HT1080 (cell line): ENCODE measurements around the gene INHBE. TPM values are rescaled to one million over a fixed set of nuclear protein-coding genes. Genes with fewer than 3 reads are reported as not detected.

Experiments used
- DNase-seq: peaks from one replicate; pipeline ENCODE4 v3.0.0-alpha.2; 2015; ENCODE audit warnings: low read depth
- total RNA-seq: library from RNA; depleted of rRNA; stranded (reverse); fragments of >200 nt; shearing (Covaris generic); gene quantifications from 2 replicates; pipeline ENCODE4 v1.2.3, GENCODE V29; 2014

The INHBE gene
- total RNA-seq, 1 experiment from 2014 or later: 1.4 TPM

GRCh38 chr12:57460841-57461275 lies 5.8 kb downstream of the INHBE start:
- DNase-seq: no peak

DNA sequence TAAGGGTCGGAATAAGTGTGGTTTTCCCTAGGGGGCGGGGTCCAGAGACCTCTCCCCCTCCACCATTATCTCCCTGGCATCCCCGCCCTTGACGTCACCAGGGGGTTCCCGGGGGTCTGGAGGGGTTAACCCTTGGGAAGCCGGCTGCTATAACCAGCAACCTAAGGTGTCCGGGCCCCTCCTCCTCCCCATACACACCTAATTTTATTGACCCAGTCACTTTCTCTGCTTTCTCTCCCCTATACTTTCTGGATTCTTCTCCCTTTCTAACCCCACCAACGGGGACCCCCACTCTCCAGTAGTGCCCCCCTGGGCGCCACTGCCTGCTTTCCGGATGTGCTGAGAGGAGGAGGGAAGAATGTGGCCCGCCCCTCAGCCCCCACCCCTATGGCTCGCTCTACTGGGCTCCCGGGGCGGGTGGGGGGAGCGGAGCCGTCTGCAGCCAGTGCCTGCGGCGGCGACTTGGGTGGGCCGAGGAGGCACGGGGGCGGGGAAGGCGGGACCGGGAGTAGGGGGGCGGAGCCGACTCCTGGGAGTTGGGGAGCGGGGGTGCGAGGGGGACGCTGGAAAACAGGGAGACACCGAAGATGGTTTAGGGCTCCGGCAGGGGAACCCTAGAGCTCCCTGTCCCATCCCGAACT lies 6.3 kb downstream of the INHBE start:
- DNase-seq: no peak

DNA sequence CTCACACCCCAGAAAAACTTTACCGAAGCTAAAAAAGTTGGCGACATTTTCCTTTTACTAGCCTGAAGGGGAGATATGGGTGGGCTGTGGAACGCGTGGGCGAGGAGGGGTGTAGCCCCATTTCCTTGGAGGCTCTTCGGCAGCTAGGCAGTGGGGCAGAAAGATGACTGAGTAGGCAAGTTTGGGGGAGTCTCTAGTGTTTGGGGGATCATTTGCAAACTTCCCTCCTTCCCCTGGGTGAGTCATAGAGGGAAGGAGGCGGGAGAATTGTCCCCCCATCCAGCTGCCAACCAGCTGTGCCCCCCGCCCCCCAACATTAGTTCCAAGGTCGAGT lies 6.8 kb downstream of the INHBE start:
- peak; percentile 48 for DNase-seq

- DNase-seq: peak; percentile 88
Observed at GRCh38 chr12:57462251-57462911, 7.3 kb downstream of the INHBE start.

GRCh38 chr12:57462912-57463253 lies 7.8 kb downstream of the INHBE start:
- no peak for DNase-seq

DNA sequence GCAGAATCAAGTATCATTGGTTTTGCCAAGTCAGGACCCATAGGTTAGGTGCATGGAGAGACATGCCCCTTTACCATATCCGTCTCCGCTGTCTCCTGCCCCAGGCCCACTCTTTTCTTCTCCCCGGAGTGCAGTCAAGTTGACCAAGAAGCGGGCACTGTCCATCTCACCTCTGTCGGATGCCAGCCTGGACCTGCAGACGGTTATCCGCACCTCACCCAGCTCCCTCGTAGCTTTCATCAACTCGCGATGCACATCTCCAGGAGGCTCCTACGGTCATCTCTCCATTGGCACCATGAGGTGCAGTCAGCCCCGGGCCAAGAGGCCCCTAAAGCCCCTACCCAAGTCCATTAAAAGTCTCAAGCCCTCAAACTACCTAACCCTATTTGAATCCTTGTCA lies 9.5 kb downstream of the INHBE start:
- no peak for DNase-seq

DNA sequence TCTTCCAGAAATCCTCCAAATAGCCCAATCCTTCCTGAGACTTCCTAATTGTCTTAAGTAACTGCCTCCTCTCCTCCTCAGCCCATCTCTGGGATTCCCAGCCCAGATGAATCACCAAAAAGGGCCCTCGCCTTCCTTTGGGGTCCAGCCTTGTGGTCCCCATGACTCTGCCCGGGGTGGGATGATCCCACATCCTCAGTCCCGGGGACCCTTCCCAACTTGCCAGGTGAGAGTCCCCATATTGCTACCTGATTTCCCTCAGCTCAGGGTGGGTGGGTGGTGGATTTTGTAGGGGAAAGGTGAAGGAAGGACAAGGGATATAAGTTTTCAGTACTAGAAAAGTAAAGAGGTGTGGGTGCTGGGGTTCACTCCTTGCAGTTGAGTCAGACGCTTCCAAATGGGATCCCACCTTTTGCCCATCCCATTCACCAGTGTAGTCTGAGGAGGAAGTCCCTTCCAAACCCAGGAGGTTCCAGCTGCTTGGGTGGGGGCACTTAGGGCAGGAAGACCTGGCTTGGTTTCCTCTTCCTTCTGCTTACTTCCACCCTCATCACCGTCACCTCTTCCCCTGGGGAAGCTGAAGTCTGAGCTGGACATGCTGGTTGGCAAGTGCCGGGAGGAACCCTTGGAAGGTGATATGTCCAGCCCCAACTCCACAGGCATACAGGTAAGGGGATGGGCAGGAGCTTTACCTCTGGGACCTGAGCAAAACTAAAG lies 10.1 kb downstream of the INHBE start:
- DNase-seq: no peak

- no peak for DNase-seq
Observed at GRCh38 chr12:57465747-57466505, 10.8 kb downstream of the INHBE start.

- DNase-seq: no peak
Observed at GRCh38 chr12:57467212-57467874, 12.2 kb downstream of the INHBE start.

- DNase-seq: no peak
Observed at GRCh38 chr12:57467915-57468314, 12.8 kb downstream of the INHBE start.

DNA sequence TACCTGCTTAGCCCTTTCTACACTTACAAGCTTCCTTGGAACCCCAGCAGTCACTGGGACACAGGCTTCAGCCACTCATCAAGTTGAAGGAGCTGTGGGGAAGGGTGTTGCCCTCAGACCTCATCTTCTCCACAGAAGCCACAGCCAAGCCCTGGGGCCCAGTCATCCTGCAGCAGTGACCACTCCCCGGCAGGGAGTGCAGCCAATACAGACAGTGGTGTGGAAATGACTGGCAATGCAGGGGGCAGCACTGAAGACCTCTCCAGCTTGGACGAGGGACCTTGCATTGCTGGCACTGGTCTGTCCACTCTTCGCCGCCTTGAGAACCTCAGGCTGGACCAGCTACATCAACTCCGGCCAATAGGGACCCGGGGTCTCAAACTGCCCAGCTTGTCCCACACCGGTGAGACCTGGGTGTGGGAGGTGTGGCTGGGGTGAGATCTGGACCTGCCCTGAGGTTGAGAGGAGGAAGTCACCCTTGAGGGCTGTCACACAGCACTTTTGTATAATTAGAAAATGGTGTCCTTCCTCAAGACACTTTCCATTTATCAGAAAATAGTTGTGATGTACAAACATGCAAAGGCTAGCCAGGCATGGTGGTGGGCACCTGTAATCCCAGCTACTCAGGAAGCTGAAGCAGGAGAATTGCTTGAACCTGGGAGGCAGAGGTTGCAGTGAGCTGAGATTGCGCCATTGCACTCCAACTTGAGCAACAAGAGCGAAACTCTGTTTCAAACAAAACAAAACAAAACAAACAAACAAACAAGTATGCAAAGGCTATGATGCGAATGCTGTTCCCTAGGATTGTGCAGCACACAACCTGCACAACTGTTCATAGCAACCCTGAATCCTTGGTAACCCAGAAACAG lies 14.4 kb downstream of the INHBE start:
- no peak for DNase-seq

- no peak for DNase-seq
Observed at GRCh38 chr12:57470286-57470969, 15.3 kb downstream of the INHBE start.

GRCh38 chr12:57470970-57471656 lies 16.0 kb downstream of the INHBE start:
- DNase-seq: no peak

GRCh38 chr12:57471661-57472060 lies 16.6 kb downstream of the INHBE start:
- DNase-seq: no peak

- no peak for DNase-seq
Observed at GRCh38 chr12:57472391-57472790, 17.3 kb downstream of the INHBE start.

DNA sequence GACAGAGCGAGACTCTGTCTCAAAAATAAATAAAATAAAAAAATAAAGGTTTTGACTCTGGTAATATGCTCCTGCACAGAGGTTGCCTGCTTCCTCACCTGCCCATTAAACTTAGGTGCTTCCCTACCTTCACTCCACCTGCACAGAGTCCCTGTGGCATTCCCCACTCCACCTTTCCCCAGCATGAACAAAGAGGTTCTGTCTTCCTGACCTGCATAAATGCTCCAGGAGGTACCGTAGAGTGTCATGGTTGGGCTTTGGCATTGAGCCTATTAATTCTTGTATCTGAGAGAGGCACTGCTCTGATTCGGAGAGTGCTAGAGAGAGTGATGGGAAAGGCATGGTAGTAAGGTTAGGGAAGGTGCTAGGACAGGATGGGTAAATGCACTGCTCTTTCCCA lies 18.3 kb downstream of the INHBE start:
- no peak for DNase-seq

DNA sequence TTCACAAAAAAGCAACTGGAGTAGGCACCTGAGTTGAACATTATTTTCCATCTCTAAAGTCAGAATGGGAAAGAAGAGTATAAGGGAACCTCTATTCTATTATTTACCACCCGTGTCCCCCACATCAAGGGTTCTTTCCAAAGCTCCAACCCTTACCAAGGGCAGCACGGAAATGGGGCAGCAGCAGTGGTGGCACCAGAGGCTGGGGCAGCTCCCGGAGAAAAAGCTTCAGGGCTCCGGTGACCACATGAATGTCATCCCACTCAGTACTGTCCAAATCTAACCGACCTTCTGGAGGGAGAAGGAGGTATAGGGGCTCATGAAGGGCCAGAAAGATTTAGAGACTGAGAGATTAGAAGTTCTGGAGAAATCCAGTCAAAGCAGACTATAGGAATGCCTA lies 18.8 kb downstream of the INHBE start:
- DNase-seq: no peak

GRCh38 chr12:57474430-57474829 lies 19.3 kb downstream of the INHBE start:
- DNase-seq: no peak

DNA sequence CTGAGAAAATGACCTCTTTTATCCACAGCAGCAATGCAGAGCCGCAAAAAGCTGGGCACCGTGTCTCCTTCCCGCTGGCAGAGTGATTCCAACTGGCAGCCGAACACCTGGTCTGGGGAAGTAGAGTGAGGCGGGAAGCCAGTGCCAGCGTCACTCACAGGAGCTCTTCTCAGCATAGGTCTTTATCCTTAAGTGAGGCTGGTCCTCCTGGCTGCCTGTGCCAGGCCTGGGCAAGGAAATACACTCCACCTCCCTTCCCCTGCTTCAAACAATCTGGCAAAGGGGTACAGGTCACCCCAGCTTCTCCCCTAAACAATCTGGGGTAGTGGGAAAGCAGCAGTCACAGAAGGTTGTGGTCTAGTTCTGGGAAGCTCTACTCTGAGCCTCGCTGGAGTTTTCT lies 19.8 kb downstream of the INHBE start:
- DNase-seq: no peak
